Ectodermal cell (in vitro differentiated cells): Measurements from ENCODE around the gene MALL.
"Not testable (repeated sequence)": the region's sequence is repeated elsewhere in the genome, so short reads cannot be mapped to it uniquely, and the experiment has no call there.

Experiments used
- H3K27ac ChIP-seq: 2 replicates; pipeline ENCODE4 v1.7.0; 2013; ENCODE audit warnings: mild to moderate bottlenecking, low read depth, low read length; ENCODE audit not compliant: insufficient read depth, poor library complexity, severe bottlenecking
- H3K27me3 ChIP-seq: 2 replicates; pipeline ENCODE4 v1.7.0; 2013; ENCODE audit warnings: mild to moderate bottlenecking, low read length; ENCODE audit not compliant: insufficient read depth, control insufficient read depth, poor library complexity, severe bottlenecking
- H3K36me3 ChIP-seq: one replicate; pipeline ENCODE4 v1.7.0; 2013; ENCODE audit warnings: low read length; ENCODE audit not compliant: control insufficient read depth, insufficient read depth
- H3K4me1 ChIP-seq: one replicate; pipeline ENCODE4 v1.7.0; 2013; ENCODE audit warnings: low read length; ENCODE audit not compliant: control insufficient read depth, insufficient read depth
- H3K4me3 ChIP-seq: 2 replicates; pipeline ENCODE4 v1.7.0; 2013; ENCODE audit warnings: low read depth, low read length, control low read depth; ENCODE audit not compliant: insufficient read depth
- H3K9me3 ChIP-seq: 2 replicates; pipeline ENCODE4 v1.7.0; 2013; ENCODE audit warnings: mild to moderate bottlenecking, low read length, moderate library complexity; ENCODE audit not compliant: control insufficient read depth
- WGBS, 2 experiments: methylation state at CpG; one replicate each; pipeline ENCODE4 v1.1.7; 2013; ENCODE audit warnings: missing lambda C conversion rate in 2 of 2; 5-methylcytosine and 5-hydroxymethylcytosine counted together

Gene MALL

GRCh38 chr2:110121052-110121334 lies 5.4 kb upstream of the MALL start:
- no peaks in the 10 kb centered on the region for H3K4me1 ChIP-seq
- WGBS, 2 experiments: 92% methylated on average over 2 of the region's 2 CpGs
- H3K4me3 ChIP-seq: no peak overlapping the region
- peaks cover 17% of the 10 kb centered on the region for H3K27me3 ChIP-seq
- H3K9me3 ChIP-seq: no peaks in the 10 kb centered on the region
- H3K36me3 ChIP-seq: no peaks in the 10 kb centered on the region
- H3K27ac ChIP-seq: no peak overlapping the region

GRCh38 chr2:110120171-110121051 lies 4.8 kb upstream of the MALL start:
- Histone ChIP-seq H3K36me3 (no peaks in the 10 kb centered on the region), H3K4me1 (no peaks in the 10 kb centered on the region), H3K27ac (no peak overlapping the region), H3K9me3 (no peaks in the 10 kb centered on the region), H3K4me3 (no peak overlapping the region), H3K27me3 (peaks cover 23% of the 10 kb centered on the region)
- 86 to 88% methylated on average over 11 of the region's 11 CpGs for WGBS, 2 experiments

GRCh38 chr2:110116033-110116710 lies 550 bp upstream of the MALL start:
- no peaks in the 10 kb centered on the region for H3K4me1 ChIP-seq
- no peak overlapping the region for H3K4me3 ChIP-seq
- no peaks in the 10 kb centered on the region for H3K36me3 ChIP-seq
- 23 to 24% methylated on average over 8 of the region's 8 CpGs for WGBS, 2 experiments
- H3K27ac ChIP-seq: no peak overlapping the region
- peaks cover 43% of the 10 kb centered on the region for H3K27me3 ChIP-seq
- H3K9me3 ChIP-seq: no peaks in the 10 kb centered on the region

GRCh38 chr2:110114831-110115255 lies 779 bp downstream of the MALL start:
- no peak overlapping the region for H3K27ac ChIP-seq
- H3K4me3 ChIP-seq: no peak overlapping the region
- 82 to 85% methylated on average over 14 of the region's 14 CpGs for WGBS, 2 experiments

GRCh38 chr2:110113961-110114591 lies 1.5 kb downstream of the MALL start:
- H3K27me3 ChIP-seq: peaks cover 43% of the 10 kb centered on the region
- WGBS, 2 experiments: 89 to 91% methylated on average over 8 of the region's 8 CpGs
- no peak overlapping the region for H3K27ac ChIP-seq

More at GRCh38 chr2:110114831-110115255, 779 bp downstream of the MALL start:
- Histone ChIP-seq H3K9me3 (no peaks in the 10 kb centered on the region), H3K36me3 (no peaks in the 10 kb centered on the region), H3K27me3 (peaks cover 43% of the 10 kb centered on the region), H3K4me1 (no peaks in the 10 kb centered on the region)

GRCh38 chr2:110108291-110108690 lies 7.3 kb downstream of the MALL start:
- H3K9me3 ChIP-seq, H3K4me1 ChIP-seq, H3K36me3 ChIP-seq, H3K4me3 ChIP-seq, H3K27ac ChIP-seq, H3K27me3 ChIP-seq: not testable (repeated sequence)
- 67 to 78% methylated on average over 2 of the region's 2 CpGs for WGBS, 2 experiments

More at GRCh38 chr2:110113961-110114591, 1.5 kb downstream of the MALL start:
- Histone ChIP-seq H3K4me1 (no peaks in the 10 kb centered on the region), H3K4me3 (no peak overlapping the region), H3K36me3 (no peaks in the 10 kb centered on the region), H3K9me3 (no peaks in the 10 kb centered on the region)

- H3K27ac ChIP-seq: no peak overlapping the region
- H3K27me3 ChIP-seq: no peaks in the 10 kb centered on the region
- H3K9me3 ChIP-seq: no peaks in the 10 kb centered on the region
- no peaks in the 10 kb centered on the region for H3K36me3 ChIP-seq
- 90 to 92% methylated on average over 3 of the region's 3 CpGs for WGBS, 2 experiments
- no peak overlapping the region for H3K4me3 ChIP-seq
- no peaks in the 10 kb centered on the region for H3K4me1 ChIP-seq
Observed at GRCh38 chr2:110107092-110108079, 8.2 kb downstream of the MALL start.

- Histone ChIP-seq H3K36me3 (no peaks in the 10 kb centered on the region), H3K27me3 (no peaks in the 10 kb centered on the region), H3K9me3 (no peaks in the 10 kb centered on the region), H3K27ac (no peak overlapping the region), H3K4me1 (no peaks in the 10 kb centered on the region), H3K4me3 (no peak overlapping the region)
- WGBS, 2 experiments: 93 to 95% methylated on average over 6 of the region's 6 CpGs
Observed at GRCh38 chr2:110106642-110107041, 9.0 kb downstream of the MALL start.

- no peak overlapping the region for H3K27ac ChIP-seq
- no peaks in the 10 kb centered on the region for H3K9me3 ChIP-seq
- no peaks in the 10 kb centered on the region for H3K27me3 ChIP-seq
- no peak overlapping the region for H3K4me3 ChIP-seq
- H3K36me3 ChIP-seq: no peaks in the 10 kb centered on the region
- H3K4me1 ChIP-seq: no peaks in the 10 kb centered on the region
- 91 to 98% methylated on average over 8 of the region's 8 CpGs for WGBS, 2 experiments
Observed at GRCh38 chr2:110105608-110106467, 9.8 kb downstream of the MALL start.
